Measurements from ENCODE around the gene CHURC1.

- no peak for TF ChIP-seq CTCF (IDR thresholded peaks at IDR 0.05)
- TF ChIP-seq POLR2A (IDR thresholded peaks at IDR 0.05): no peak
These were observed 32.2 kb downstream of the CHURC1 start for GRCh38 chr14:64946310-64947045.
